SK-N-MC (cell line): ENCODE data around the gene YAE1.

Experiments
- EZH2 ChIP-seq: fragments of 200-600 bp; sonication (generic); IDR thresholded peaks from one replicate; pipeline ENCODE4 v1.6.1; 2017; ENCODE audit warnings: antibody characterized with exemption
- FOXP2 ChIP-seq: optimal IDR thresholded peaks from 2 replicates; pipeline ENCODE3; 2011; ENCODE audit warnings: mild to moderate bottlenecking, moderate library complexity; ENCODE audit not compliant: insufficient read depth; ENCODE audit errors: extremely low read length, control extremely low read depth
- POLR2AphosphoS5 ChIP-seq: IDR thresholded peaks from 2 replicates; pipeline ENCODE4 v1.6.1; 2012; ENCODE audit warnings: mild to moderate bottlenecking, low read depth, low read length, borderline replicate concordance

DNA sequence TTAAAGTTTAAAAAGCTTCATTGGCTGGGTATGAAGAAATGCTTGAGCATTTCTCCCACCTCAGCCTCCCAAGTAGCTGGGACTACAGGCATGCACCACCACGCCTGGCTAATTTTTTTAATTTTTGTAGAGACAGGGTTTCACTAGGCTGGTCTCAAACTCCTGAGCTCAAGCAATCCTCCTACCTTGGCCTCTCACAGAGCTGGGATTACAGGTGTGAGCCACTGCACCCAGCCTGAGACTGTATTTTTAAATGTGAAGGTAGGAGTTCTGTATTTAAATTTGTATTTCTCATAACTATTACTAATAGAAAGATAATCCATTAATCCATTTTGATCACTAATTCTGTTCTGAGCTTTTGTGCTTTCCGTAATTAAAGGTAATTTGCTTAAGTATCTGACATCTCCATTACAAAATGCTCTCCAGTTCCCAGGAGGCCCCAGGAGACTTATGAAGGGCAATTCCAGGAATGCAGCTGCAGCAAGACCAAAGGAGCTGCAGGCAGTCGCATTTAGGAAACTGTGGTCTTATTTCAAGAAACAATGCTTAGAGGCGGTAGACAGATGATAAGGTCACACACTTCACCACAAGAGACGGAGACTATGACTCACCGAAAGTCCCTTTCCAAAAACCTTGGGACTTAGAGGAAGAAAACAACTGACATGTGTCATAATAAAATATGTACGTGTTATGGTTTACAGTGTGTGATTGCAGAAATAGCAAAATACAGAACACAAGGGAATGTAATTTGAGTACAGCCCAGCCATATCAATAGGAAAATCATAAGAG, 23.3 kb downstream of the YAE1 start:
- no peak for TF ChIP-seq EZH2
- TF ChIP-seq POLR2AphosphoS5, result no peak
- TF ChIP-seq FOXP2, result no peak
